CD14-positive monocyte (primary cell): Measurements from ENCODE around the gene GRIK5. TPM values are rescaled to one million over a fixed set of nuclear protein-coding genes. Genes with fewer than 3 reads are reported as not detected.

Experiments
- DNase-seq, 3 donors: peaks; one replicate each; pipeline ENCODE4 v3.0.0-alpha.2; 2011 to 2022
- H2AFZ ChIP-seq: 2 replicates; pipeline ENCODE4 v1.6.0; 2012; ENCODE audit warnings: mild to moderate bottlenecking, low read depth, low read length, inconsistent platforms; ENCODE audit not compliant: insufficient read depth, poor library complexity, severe bottlenecking
- H3K27ac ChIP-seq, 2 donors: 1 replicate in 1 of 2; 2 replicates in 1 of 2; pipeline ENCODE4 v1.5.1; 2012 to 2013; ENCODE audit warnings: low read length in 2 of 2, control low read depth in 1 of 2, inconsistent platforms in 1 of 2, low read depth in 1 of 2, mild to moderate bottlenecking in 1 of 2
- H3K27me3 ChIP-seq, 2 donors: one replicate each; pipeline versions ENCODE4 v1.6.0 to v1.6.1; 2011 to 2013; ENCODE audit warnings: low read length in 2 of 2; ENCODE audit not compliant: control insufficient read depth in 2 of 2, insufficient read depth in 2 of 2
- H3K36me3 ChIP-seq, 2 donors: replicated peaks in 1 of 2; 1 replicate in 1 of 2; 2 replicates in 1 of 2; pipeline versions ENCODE4 v1.5.1 to v1.6.1; 2012 to 2013; ENCODE audit warnings: low read length in 2 of 2, control low read depth in 1 of 2, inconsistent platforms in 1 of 2, mild to moderate bottlenecking in 1 of 2; ENCODE audit not compliant: insufficient read depth in 2 of 2, control insufficient read depth in 1 of 2
- H3K4me1 ChIP-seq, 2 donors: 1 replicate in 1 of 2; 2 replicates in 1 of 2; pipeline versions ENCODE4 v1.5.1 to v1.6.1; 2012 to 2013; ENCODE audit warnings: low read length in 2 of 2, control low read depth in 1 of 2, inconsistent platforms in 1 of 2, mild to moderate bottlenecking in 1 of 2, moderate library complexity in 1 of 2; ENCODE audit not compliant: insufficient read depth in 2 of 2, control insufficient read depth in 1 of 2
- H3K4me2 ChIP-seq: replicated peaks from 2 replicates; pipeline ENCODE3; 2012; ENCODE audit warnings: low read length, moderate library complexity, mild to moderate bottlenecking; ENCODE audit not compliant: poor library complexity, severe bottlenecking; ENCODE audit errors: extremely low read depth
- H3K4me3 ChIP-seq, 3 experiments: fragments of 200-600 bp in 1 of 3; sonication (generic) in 1 of 3; replicated peaks in 1 of 3; 1 replicate in 2 of 3; 2 replicates in 1 of 3; pipeline ENCODE4 v1.5.1; 2011 to 2013; ENCODE audit warnings: low read length in 3 of 3, mild to moderate bottlenecking in 3 of 3, control low read depth in 2 of 3, low read depth in 2 of 3, inconsistent platforms in 1 of 3, moderate library complexity in 1 of 3
- H3K79me2 ChIP-seq: 2 replicates; pipeline ENCODE4 v1.6.0; 2012; ENCODE audit warnings: mild to moderate bottlenecking, control low read depth, inconsistent platforms, low read length, moderate library complexity; ENCODE audit not compliant: insufficient read depth
- H3K9ac ChIP-seq: 2 replicates; pipeline ENCODE4 v1.6.0; 2017; ENCODE audit warnings: low read length, mild to moderate bottlenecking; ENCODE audit not compliant: insufficient read depth, poor library complexity, severe bottlenecking
- H3K9me3 ChIP-seq, 2 donors: replicated peaks in 1 of 2; 1 replicate in 1 of 2; 2 replicates in 1 of 2; pipeline versions ENCODE4 v1.5.1 to v1.6.1; 2012 to 2013; ENCODE audit warnings: low read length in 2 of 2, control low read depth in 1 of 2; ENCODE audit not compliant: control insufficient read depth in 1 of 2, insufficient read depth in 1 of 2
- H4K20me1 ChIP-seq: 2 replicates; pipeline ENCODE4 v1.6.0; 2012; ENCODE audit warnings: mild to moderate bottlenecking, low read length, control low read depth, moderate library complexity; ENCODE audit not compliant: insufficient read depth
- H3K27ac Mint-ChIP-seq, 7 donors: one replicate each; pipeline ENCODE4 v1.8.0; 2020; ENCODE audit warnings: mild to moderate bottlenecking in 7 of 7, mixed read lengths in 7 of 7, moderate library complexity in 6 of 7, inconsistent platforms in 2 of 7
- H3K27me3 Mint-ChIP-seq, 3 donors: one replicate each; pipeline ENCODE4 v1.8.0; 2021 to 2022; ENCODE audit warnings: low read depth in 3 of 3, mild to moderate bottlenecking in 3 of 3, mixed read lengths in 3 of 3, moderate library complexity in 3 of 3, inconsistent platforms in 1 of 3
- H3K36me3 Mint-ChIP-seq, 2 donors: one replicate each; pipeline ENCODE4 v1.8.0; 2020; ENCODE audit warnings: mixed read lengths in 2 of 2, inconsistent platforms in 1 of 2, mild to moderate bottlenecking in 1 of 2
- H3K4me1 Mint-ChIP-seq: one replicate; pipeline ENCODE4 v1.8.0; 2020; ENCODE audit warnings: mild to moderate bottlenecking, mixed read lengths
- H3K4me3 Mint-ChIP-seq, 2 donors: one replicate each; pipeline ENCODE4 v1.8.0; 2020; ENCODE audit warnings: mild to moderate bottlenecking in 2 of 2, mixed read lengths in 2 of 2, moderate library complexity in 1 of 2
- H3K9me3 Mint-ChIP-seq, 7 donors: one replicate each; pipeline ENCODE4 v1.8.0; 2020 to 2022; ENCODE audit warnings: mixed read lengths in 7 of 7, mild to moderate bottlenecking in 6 of 7, moderate library complexity in 6 of 7, inconsistent platforms in 2 of 7
- WGBS: methylation state at CpG from one replicate; pipeline ENCODE4 v1.1.5; 2013; ENCODE audit warnings: missing lambda C conversion rate; ENCODE audit not compliant: insufficient coverage; 5-methylcytosine and 5-hydroxymethylcytosine counted together
- intact Hi-C, 2 donors: fragments of 100-400 bp; cut with micrococcal nuclease; formaldehyde crosslinking; loops; one replicate each; pipeline versions ENCODE4 v1.15.0 to v1.15.1; 2023
- polyA plus RNA-seq, 3 donors: library from polyadenylated mRNA; depleted of rRNA in 1 of 3; unstranded in 2 of 3; stranded (reverse) in 1 of 3; fragments of 300-500 nt in 2 of 3; fragments of >200 nt in 1 of 3; fragmentation: Illumina TruSeq in 2 of 3; gene quantifications; 1 replicate in 2 of 3; 2 replicates in 1 of 3; pipeline ENCODE4 v1.2.3, GENCODE V29; 2012 to 2021
- TF ChIP-seq, protein P1 (sequence below): fragments of 200-600 bp; IDR thresholded peaks from one replicate; pipeline ENCODE4 v1.8.0; 2022; ENCODE audit warnings: antibody characterized with exemption, mild to moderate bottlenecking

GRIK5 gene
- polyA plus RNA-seq, 3 donors = 0.12 to 0.28 TPM; not detected in 1

DNA sequence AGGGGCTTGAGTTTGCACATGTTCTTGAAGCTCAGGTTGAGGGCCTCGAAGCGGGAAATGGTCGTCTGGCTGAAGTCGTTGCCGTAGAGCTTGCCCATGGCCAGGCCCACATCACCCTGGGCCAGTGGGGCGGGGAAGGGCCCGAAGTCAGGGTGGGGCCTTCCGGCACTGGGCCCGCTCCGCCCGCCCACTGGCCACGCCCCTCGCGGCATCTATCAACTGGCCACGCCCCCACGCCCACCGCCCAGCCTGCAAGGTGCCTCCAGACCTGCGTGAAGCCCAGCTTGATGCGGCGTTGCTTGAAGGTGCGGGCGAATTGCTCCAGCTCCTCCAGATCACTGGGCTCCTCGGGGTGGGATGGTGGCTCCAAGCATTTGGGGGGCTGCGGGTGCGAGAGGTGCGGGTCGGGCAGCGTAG, 25.8 kb upstream of the GRIK5 start:
- Histone ChIP-seq H2AFZ (no peak overlapping the region), H3K27ac (no peak overlapping the region), H3K36me3 (peaks cover 86 to 97% of the 10 kb centered on the region in 2 donors), H3K27me3 (no peaks in the 10 kb centered on the region), H3K4me1 (no peaks in the 10 kb centered on the region), H3K9me3 (no peaks in the 10 kb centered on the region), H3K4me3 (no peak overlapping the region), H3K79me2 (no peaks in the 10 kb centered on the region), H3K9ac (no peak overlapping the region), H4K20me1 (peaks cover 96% of the 10 kb centered on the region), H3K4me2 (no peak overlapping the region)
- TF ChIP-seq, protein P1, sequence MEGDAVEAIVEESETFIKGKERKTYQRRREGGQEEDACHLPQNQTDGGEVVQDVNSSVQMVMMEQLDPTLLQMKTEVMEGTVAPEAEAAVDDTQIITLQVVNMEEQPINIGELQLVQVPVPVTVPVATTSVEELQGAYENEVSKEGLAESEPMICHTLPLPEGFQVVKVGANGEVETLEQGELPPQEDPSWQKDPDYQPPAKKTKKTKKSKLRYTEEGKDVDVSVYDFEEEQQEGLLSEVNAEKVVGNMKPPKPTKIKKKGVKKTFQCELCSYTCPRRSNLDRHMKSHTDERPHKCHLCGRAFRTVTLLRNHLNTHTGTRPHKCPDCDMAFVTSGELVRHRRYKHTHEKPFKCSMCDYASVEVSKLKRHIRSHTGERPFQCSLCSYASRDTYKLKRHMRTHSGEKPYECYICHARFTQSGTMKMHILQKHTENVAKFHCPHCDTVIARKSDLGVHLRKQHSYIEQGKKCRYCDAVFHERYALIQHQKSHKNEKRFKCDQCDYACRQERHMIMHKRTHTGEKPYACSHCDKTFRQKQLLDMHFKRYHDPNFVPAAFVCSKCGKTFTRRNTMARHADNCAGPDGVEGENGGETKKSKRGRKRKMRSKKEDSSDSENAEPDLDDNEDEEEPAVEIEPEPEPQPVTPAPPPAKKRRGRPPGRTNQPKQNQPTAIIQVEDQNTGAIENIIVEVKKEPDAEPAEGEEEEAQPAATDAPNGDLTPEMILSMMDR = no peak
- intact Hi-C loops = no loop called here
- Mint-ChIP-seq H3K36me3 (peaks cover 72 to 94% of the 10 kb centered on the region in 2 donors), H3K27ac (no peak overlapping the region), H3K27me3 (peaks cover 0 to 2% (median 0%) of the 10 kb centered on the region in 3 donors), H3K9me3 (no peaks in the 10 kb centered on the region), H3K4me1 (peaks cover 6% of the 10 kb centered on the region), H3K4me3 (no peak overlapping the region)
- 91% methylated on average over 26 of the region's 28 CpGs for WGBS
- no peak for DNase-seq

- Histone ChIP-seq H3K36me3 (peaks cover 85 to 97% of the 10 kb centered on the region in 2 donors), H3K4me3 (no peak overlapping the region), H4K20me1 (peaks cover 96% of the 10 kb centered on the region), H3K79me2 (no peaks in the 10 kb centered on the region), H3K4me2 (no peak overlapping the region), H3K9me3 (no peaks in the 10 kb centered on the region), H3K9ac (no peak overlapping the region), H2AFZ (no peak overlapping the region), H3K27ac (peak overlapping the region in 1 of 2 donors; percentile 8), H3K27me3 (no peaks in the 10 kb centered on the region), H3K4me1 (peaks cover 3 to 5% of the 10 kb centered on the region in 2 donors)
- Mint-ChIP-seq H3K27me3 (peaks cover 0 to 3% (median 2%) of the 10 kb centered on the region in 3 donors), H3K9me3 (no peaks in the 10 kb centered on the region), H3K4me1 (peaks cover 10% of the 10 kb centered on the region), H3K27ac (no peak overlapping the region), H3K4me3 (no peak overlapping the region), H3K36me3 (peaks cover 73 to 92% of the 10 kb centered on the region in 2 donors)
- TF ChIP-seq, protein P1 = no peak
- DNase-seq = no peak
- WGBS = 90% methylated on average over 34 of the region's 36 CpGs
- intact Hi-C loops = no loop called here
Observed at GRCh38 chr19:42095142-42095813, 25.3 kb upstream of the GRIK5 start.
